ENCODE results near the gene LHX3. TPM values are rescaled to one million over a fixed set of nuclear protein-coding genes. Genes with fewer than 3 reads are reported as not detected.

The LHX3 gene
- total and polyA plus RNA-seq, 2 donors (not counting 1 experiment from before 2014, with no cell fraction given) = not detected

GRCh38 chr9:136159851-136160250 is 45.1 kb downstream of the LHX3 start:
- H2AFZ ChIP-seq (ENCODE audit: low read length) = no peak overlapping the region
- TF ChIP-seq EZH2 (IDR thresholded peaks at IDR 0.05; ENCODE audit: low read length, missing control alignments) = no peak
- TF ChIP-seq CTCF (conservative IDR thresholded peaks at IDR 0.05 in 1 of 2, IDR thresholded peaks at IDR 0.05 in 1 of 2; ENCODE audit: low read depth in 1 of 2, low read length in 2 of 2) = no peak
- no peak overlapping the region for H3K27ac ChIP-seq (ENCODE audit: insufficient read depth, low read length)
- DNase-seq (ENCODE audit: low read depth in 2 of 2) = no peak
- peaks cover 14% of the 10 kb centered on the region for H3K27me3 ChIP-seq (ENCODE audit: control insufficient read depth, insufficient read depth, low read length)
- H4K20me1 ChIP-seq (ENCODE audit: control insufficient read depth, extremely low read depth, insufficient read depth, low read length) = no peaks in the 10 kb centered on the region
- H3K4me1 ChIP-seq (ENCODE audit: control insufficient read depth, extremely low read depth, insufficient read depth, low read length) = no peaks in the 10 kb centered on the region
- H3K9ac ChIP-seq (ENCODE audit: insufficient read depth, low read length) = no peak overlapping the region
- H3K9me3 ChIP-seq (ENCODE audit: control insufficient read depth, insufficient read depth, low read depth, low read length) = no peaks in the 10 kb centered on the region
- no peak overlapping the region for H3K4me2 ChIP-seq (ENCODE audit: extremely low read depth, insufficient read depth, low read length)
- H3K4me3 ChIP-seq (replicated peaks in 1 of 4; ENCODE audit: control extremely low read depth in 1 of 4, insufficient read depth in 1 of 4, low read depth in 3 of 4, low read length in 4 of 4) = no peak overlapping the region
- H3K79me2 ChIP-seq (ENCODE audit: control insufficient read depth, insufficient read depth, low read length) = no peaks in the 10 kb centered on the region
- H3K36me3 ChIP-seq (ENCODE audit: control insufficient read depth, insufficient read depth, low read length) = no peaks in the 10 kb centered on the region

DNA sequence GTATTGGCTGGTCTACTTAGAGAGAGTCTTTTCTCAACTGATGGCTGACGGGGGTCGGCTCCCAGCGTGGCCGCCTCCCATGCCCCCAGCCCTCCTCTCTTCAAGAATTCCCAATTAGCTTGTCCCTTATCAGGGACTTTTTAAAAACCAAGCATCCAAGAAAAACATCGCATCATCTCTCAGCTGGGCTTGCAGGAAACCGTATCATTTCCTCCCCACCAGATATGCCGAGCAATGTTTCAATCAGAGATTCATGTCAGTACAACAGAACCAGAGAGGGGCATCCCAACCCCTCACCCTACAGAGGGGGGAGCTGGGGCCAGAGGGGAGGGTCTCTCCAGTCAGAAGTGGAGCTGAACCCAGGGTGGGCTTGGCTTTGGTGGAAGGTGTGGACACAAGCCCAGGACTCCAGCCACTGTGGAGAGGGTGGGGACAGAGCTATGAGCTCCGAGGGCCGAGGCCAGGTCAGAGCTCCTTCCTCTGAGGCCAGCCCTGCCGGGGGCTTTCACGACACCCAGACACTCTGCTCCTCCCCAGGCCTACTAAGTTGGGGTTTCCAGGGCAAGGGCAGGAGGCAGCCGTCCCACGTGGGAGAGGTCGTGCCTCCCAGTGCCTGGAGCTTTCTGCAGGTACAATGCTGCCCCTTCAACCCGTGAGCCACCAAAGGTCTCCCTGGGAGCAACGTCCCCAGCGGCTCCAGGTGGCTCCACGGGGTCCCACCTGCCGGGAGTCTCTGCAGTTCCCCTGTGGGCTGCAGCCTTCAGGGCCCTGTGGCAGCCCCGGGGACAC is 47.3 kb downstream of the LHX3 start:
- H2AFZ ChIP-seq (ENCODE audit: low read length) = no peak overlapping the region
- H4K20me1 ChIP-seq (ENCODE audit: control insufficient read depth, extremely low read depth, insufficient read depth, low read length) = no peaks in the 10 kb centered on the region
- peaks cover 14% of the 10 kb centered on the region for H3K27me3 ChIP-seq (ENCODE audit: control insufficient read depth, insufficient read depth, low read length)
- no peak overlapping the region for H3K4me2 ChIP-seq (ENCODE audit: extremely low read depth, insufficient read depth, low read length)
- TF ChIP-seq EZH2 (IDR thresholded peaks at IDR 0.05; ENCODE audit: low read length, missing control alignments) (no peak), CTCF (conservative IDR thresholded peaks at IDR 0.05 in 1 of 2, IDR thresholded peaks at IDR 0.05 in 1 of 2; ENCODE audit: low read depth in 1 of 2, low read length in 2 of 2) (no peak)
- no peaks in the 10 kb centered on the region for H3K9me3 ChIP-seq (ENCODE audit: control insufficient read depth, insufficient read depth, low read depth, low read length)
- no peak overlapping the region for H3K4me3 ChIP-seq (replicated peaks in 1 of 4; ENCODE audit: control extremely low read depth in 1 of 4, insufficient read depth in 1 of 4, low read depth in 3 of 4, low read length in 4 of 4)
- no peaks in the 10 kb centered on the region for H3K4me1 ChIP-seq (ENCODE audit: control insufficient read depth, extremely low read depth, insufficient read depth, low read length)
- H3K79me2 ChIP-seq (ENCODE audit: control insufficient read depth, insufficient read depth, low read length) = no peaks in the 10 kb centered on the region
- DNase-seq (ENCODE audit: low read depth in 2 of 2) = peak in 1 of 2 donors; percentile 7
- no peaks in the 10 kb centered on the region for H3K36me3 ChIP-seq (ENCODE audit: control insufficient read depth, insufficient read depth, low read length)
- H3K27ac ChIP-seq (ENCODE audit: insufficient read depth, low read length) = no peak overlapping the region
- H3K9ac ChIP-seq (ENCODE audit: insufficient read depth, low read length) = no peak overlapping the region

DNA sequence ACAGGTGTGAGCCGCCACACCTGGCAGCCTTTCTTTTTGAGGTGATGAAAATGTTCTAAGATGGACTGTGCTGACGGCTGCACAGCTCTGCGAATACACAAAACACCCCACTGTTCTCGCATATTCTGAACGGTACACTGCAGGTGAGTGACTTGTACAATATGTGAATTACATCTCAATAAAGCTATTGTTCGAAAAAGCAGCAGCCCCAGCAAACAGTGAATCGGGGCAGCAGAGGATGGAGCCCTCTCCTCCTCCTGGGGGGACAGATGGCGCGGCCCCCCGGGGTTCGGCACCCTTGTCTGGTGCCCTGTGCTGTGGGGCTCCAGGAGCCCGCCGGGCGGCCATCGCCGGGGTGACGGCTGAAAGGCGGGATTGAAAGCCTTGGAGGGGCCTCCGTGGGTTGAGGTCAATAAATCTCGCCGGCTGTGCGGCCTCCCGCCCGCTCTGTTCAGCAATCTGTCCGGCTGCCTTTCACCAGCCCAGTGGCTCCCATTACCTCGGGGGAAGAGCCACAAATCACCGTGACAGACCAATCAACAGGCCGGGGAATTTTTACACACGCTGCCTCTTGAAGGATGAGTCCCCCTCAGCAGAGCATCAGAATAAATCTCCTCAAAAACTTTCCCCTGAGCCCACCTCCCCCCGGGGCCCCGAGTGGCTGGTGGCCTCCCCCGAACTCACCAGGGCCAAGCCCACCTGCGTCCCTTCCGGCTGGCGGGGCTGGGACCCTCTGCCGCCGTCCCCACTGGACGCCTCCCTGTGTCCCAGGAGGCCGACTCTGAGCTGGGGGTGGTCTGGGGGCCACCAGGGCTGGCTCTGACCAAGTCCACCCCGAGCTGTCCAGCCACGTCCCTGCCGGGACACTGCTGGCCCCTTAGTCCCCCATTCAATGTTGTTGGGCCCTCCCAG is 48.5 kb downstream of the LHX3 start:
- Histone ChIP-seq H3K4me1 (ENCODE audit: control insufficient read depth, extremely low read depth, insufficient read depth, low read length) (no peaks in the 10 kb centered on the region), H3K79me2 (ENCODE audit: control insufficient read depth, insufficient read depth, low read length) (no peaks in the 10 kb centered on the region), H3K9ac (ENCODE audit: insufficient read depth, low read length) (no peak overlapping the region), H3K36me3 (ENCODE audit: control insufficient read depth, insufficient read depth, low read length) (no peaks in the 10 kb centered on the region), H3K9me3 (ENCODE audit: control insufficient read depth, insufficient read depth, low read depth, low read length) (no peaks in the 10 kb centered on the region), H3K27me3 (ENCODE audit: control insufficient read depth, insufficient read depth, low read length) (peaks cover 14% of the 10 kb centered on the region), H3K4me2 (ENCODE audit: extremely low read depth, insufficient read depth, low read length) (no peak overlapping the region), H2AFZ (ENCODE audit: low read length) (no peak overlapping the region), H3K4me3 (replicated peaks in 1 of 4; ENCODE audit: control extremely low read depth in 1 of 4, insufficient read depth in 1 of 4, low read depth in 3 of 4, low read length in 4 of 4) (no peak overlapping the region), H4K20me1 (ENCODE audit: control insufficient read depth, extremely low read depth, insufficient read depth, low read length) (no peaks in the 10 kb centered on the region), H3K27ac (ENCODE audit: insufficient read depth, low read length) (no peak overlapping the region)
- DNase-seq (ENCODE audit: low read depth in 2 of 2) = no peak
- no peak for TF ChIP-seq CTCF (conservative IDR thresholded peaks at IDR 0.05 in 1 of 2, IDR thresholded peaks at IDR 0.05 in 1 of 2; ENCODE audit: low read depth in 1 of 2, low read length in 2 of 2)
- TF ChIP-seq EZH2 (IDR thresholded peaks at IDR 0.05; ENCODE audit: low read length, missing control alignments) = peak; percentile 69
